ENCODE data around the gene MYBL2. TPM values are rescaled to one million over a fixed set of nuclear protein-coding genes. Genes with fewer than 3 reads are reported as not detected.

The MYBL2 gene
- total RNA-seq, 1 experiment from 2014 or later, result 125 TPM

- intact Hi-C loops (cut with micrococcal nuclease; ENCODE audit: unreplicated experiment), result no loop called here
- BruUV-seq (replicated peaks), result no TSS peak
- H3K36me3 Mint-ChIP-seq (ENCODE audit: insufficient read depth, unreplicated experiment), result peaks cover 17% of the 10 kb centered on the region
- H3K4me3 Mint-ChIP-seq (ENCODE audit: low read depth, unreplicated experiment), result peak overlapping the region; percentile 100
- no peaks in the 10 kb centered on the region for H3K27me3 Mint-ChIP-seq (ENCODE audit: unreplicated experiment)
- no peaks in the 10 kb centered on the region for H3K9me3 Mint-ChIP-seq (ENCODE audit: low read depth, unreplicated experiment)
- TF ChIP-seq CTCF (IDR thresholded peaks at IDR 0.05; ENCODE audit: unreplicated experiment), result no peak
- no peaks in the 10 kb centered on the region for H3K4me1 Mint-ChIP-seq (ENCODE audit: low read depth, unreplicated experiment)
- peak overlapping the region; percentile 95 for H3K27ac Mint-ChIP-seq (ENCODE audit: unreplicated experiment)
- peak; percentile 46 for DNase-seq
- CTCF ChIA-PET, result no interaction called here
Measured at GRCh38 chr20:43658069-43658722, 8.7 kb upstream of the MYBL2 start.

GRCh38 chr20:43658723-43659419 is 8.0 kb upstream of the MYBL2 start:
- no peaks in the 10 kb centered on the region for H3K27me3 Mint-ChIP-seq (ENCODE audit: unreplicated experiment)
- H3K36me3 Mint-ChIP-seq (ENCODE audit: insufficient read depth, unreplicated experiment), result peaks cover 17% of the 10 kb centered on the region
- DNase-seq, result no peak
- H3K4me1 Mint-ChIP-seq (ENCODE audit: low read depth, unreplicated experiment), result no peaks in the 10 kb centered on the region
- TF ChIP-seq CTCF (IDR thresholded peaks at IDR 0.05; ENCODE audit: unreplicated experiment), result no peak
- H3K27ac Mint-ChIP-seq (ENCODE audit: unreplicated experiment), result peak overlapping the region; percentile 95
- no TSS peak for BruUV-seq (replicated peaks)
- CTCF ChIA-PET, result no interaction called here
- no peaks in the 10 kb centered on the region for H3K9me3 Mint-ChIP-seq (ENCODE audit: low read depth, unreplicated experiment)
- no peak overlapping the region for H3K4me3 Mint-ChIP-seq (ENCODE audit: low read depth, unreplicated experiment)
- intact Hi-C loops (cut with micrococcal nuclease; ENCODE audit: unreplicated experiment), result no loop called here

GRCh38 chr20:43662943-43663655 is 3.8 kb upstream of the MYBL2 start:
- no peak overlapping the region for H3K4me3 Mint-ChIP-seq (ENCODE audit: low read depth, unreplicated experiment)
- H3K27ac Mint-ChIP-seq (ENCODE audit: unreplicated experiment), result no peak overlapping the region
- intact Hi-C loops (cut with micrococcal nuclease; ENCODE audit: unreplicated experiment), result no loop called here
- peaks cover 19% of the 10 kb centered on the region for H3K36me3 Mint-ChIP-seq (ENCODE audit: insufficient read depth, unreplicated experiment)
- no peaks in the 10 kb centered on the region for H3K9me3 Mint-ChIP-seq (ENCODE audit: low read depth, unreplicated experiment)
- DNase-seq, result no peak
- H3K4me1 Mint-ChIP-seq (ENCODE audit: low read depth, unreplicated experiment), result peaks cover 10% of the 10 kb centered on the region
- no peaks in the 10 kb centered on the region for H3K27me3 Mint-ChIP-seq (ENCODE audit: unreplicated experiment)
- CTCF ChIA-PET, result interaction anchor here (0.5 kb wide), 1 partner anchor 855 kb away, joined by 5 read pairs; no protein-coding TSS in a partner anchor
- TF ChIP-seq CTCF (IDR thresholded peaks at IDR 0.05; ENCODE audit: unreplicated experiment), result no peak
- no TSS peak for BruUV-seq (replicated peaks)

- H3K4me3 Mint-ChIP-seq (ENCODE audit: low read depth, unreplicated experiment), result peak overlapping the region; percentile 43
- no peak for DNase-seq
- no peaks in the 10 kb centered on the region for H3K27me3 Mint-ChIP-seq (ENCODE audit: unreplicated experiment)
- BruUV-seq (replicated peaks), result no TSS peak
- CTCF ChIA-PET, result interaction anchor here (0.6 to 0.7 kb wide), 3 partner anchors 122 to 415 kb away, joined by 4 to 8 read pairs (median 8); no protein-coding TSS in a partner anchor
- no peak overlapping the region for H3K27ac Mint-ChIP-seq (ENCODE audit: unreplicated experiment)
- peaks cover 34% of the 10 kb centered on the region for H3K36me3 Mint-ChIP-seq (ENCODE audit: insufficient read depth, unreplicated experiment)
- peaks cover 28% of the 10 kb centered on the region for H3K4me1 Mint-ChIP-seq (ENCODE audit: low read depth, unreplicated experiment)
- TF ChIP-seq CTCF (IDR thresholded peaks at IDR 0.05; ENCODE audit: unreplicated experiment), result no peak
- intact Hi-C loops (cut with micrococcal nuclease; ENCODE audit: unreplicated experiment), result no loop called here
- H3K9me3 Mint-ChIP-seq (ENCODE audit: low read depth, unreplicated experiment), result no peaks in the 10 kb centered on the region
Measured at GRCh38 chr20:43665466-43666176, 1.3 kb upstream of the MYBL2 start.

Data from Calu3 (cell line).